OCI-LY7 (cell line): ENCODE data around the gene FIGNL2. TPM values are rescaled to one million over a fixed set of nuclear protein-coding genes. Genes with fewer than 3 reads are reported as not detected.

Experiments
- BruUV-seq: library from RNA; stranded (reverse); fragments of 400-500 nt; replicated peaks from 2 replicates; lab custom pipeline; 2021; lab: Mats Ljungman, UMichigan
- CTCF ChIA-PET: fragments of 300-600 bp; sonication (Branson Sonifier 250); formaldehyde crosslinking; loops from one replicate; lab custom pipeline; 2022; ENCODE audit warnings: antibody characterized with exemption; ENCODE audit not compliant: unreplicated experiment; lab: Charles Lee
- POLR2A ChIA-PET: fragments of 300-600 bp; sonication (Branson Sonifier 250); formaldehyde crosslinking; loops from one replicate; lab custom pipeline; 2022; ENCODE audit warnings: antibody characterized with exemption; lab: Charles Lee
- DNase-seq: peaks from one replicate; pipeline ENCODE4 v3.0.0-alpha.2; 2015; ENCODE audit warnings: low spot score
- H2AFZ ChIP-seq: fragments of 200-600 bp; sonication (generic), shearing (Covaris generic); 2 replicates; pipeline ENCODE4 v1.6.1; 2014; ENCODE audit warnings: mild to moderate bottlenecking, antibody characterized with exemption, low read length, moderate library complexity
- H3K27ac ChIP-seq: fragments of 200-600 bp; sonication (generic); 2 replicates; pipeline ENCODE4 v1.5.1; 2014; ENCODE audit warnings: mixed run types, low read depth, mild to moderate bottlenecking, moderate library complexity, low read length, inconsistent platforms; ENCODE audit not compliant: poor library complexity, severe bottlenecking
- H3K36me3 ChIP-seq: fragments of 200-600 bp; sonication (generic); 2 replicates; pipeline ENCODE4 v1.6.1; 2014; ENCODE audit warnings: mild to moderate bottlenecking, antibody characterized with exemption, low read length, moderate library complexity, mixed read lengths; ENCODE audit not compliant: insufficient read depth
- H3K4me1 ChIP-seq: fragments of 200-600 bp; sonication (generic); 2 replicates; pipeline ENCODE4 v1.5.1; 2014; ENCODE audit warnings: mild to moderate bottlenecking, low read length; ENCODE audit not compliant: insufficient read depth, poor library complexity, severe bottlenecking
- H3K4me2 ChIP-seq: fragments of 200-600 bp; sonication (generic); 2 replicates; pipeline ENCODE4 v1.6.1; 2014; ENCODE audit warnings: mild to moderate bottlenecking, low read length
- H3K4me3 ChIP-seq: fragments of 200-600 bp; sonication (generic); 2 replicates; pipeline ENCODE4 v1.5.1; 2014; ENCODE audit warnings: mild to moderate bottlenecking, low read depth, low read length; ENCODE audit not compliant: poor library complexity, severe bottlenecking
- H3K79me2 ChIP-seq: fragments of 200-600 bp; sonication (generic); 2 replicates; pipeline ENCODE4 v1.6.1; 2016; ENCODE audit warnings: low read depth, mild to moderate bottlenecking, low read length, moderate library complexity, mixed read lengths; ENCODE audit not compliant: insufficient read depth
- H3K9me2 ChIP-seq: fragments of 200-600 bp; sonication (generic); 2 replicates; pipeline ENCODE4 v1.6.1; 2016; ENCODE audit warnings: mild to moderate bottlenecking, low read length, mixed read lengths; ENCODE audit not compliant: insufficient read depth
- H3K9me3 ChIP-seq: fragments of 200-600 bp; sonication (generic); 2 replicates; pipeline ENCODE4 v1.6.1; 2014; ENCODE audit warnings: mild to moderate bottlenecking, mixed run types, low read length, mixed read lengths
- H4K20me1 ChIP-seq: fragments of 200-600 bp; sonication (generic); 2 replicates; pipeline ENCODE4 v1.6.1; 2014; ENCODE audit warnings: mild to moderate bottlenecking, antibody characterized with exemption, low read length, moderate library complexity, mixed read lengths; ENCODE audit not compliant: insufficient read depth
- CTCF ChIP-seq: fragments of 200-600 bp; sonication (generic); conservative IDR thresholded peaks from 2 replicates; pipeline ENCODE4 v1.5.1; 2014; ENCODE audit warnings: mild to moderate bottlenecking, antibody characterized with exemption, low read length, moderate library complexity, mixed read lengths
- EZH2phosphoT487 ChIP-seq: fragments of 200-600 bp; sonication (generic); IDR thresholded peaks from 2 replicates; pipeline ENCODE4 v1.6.1; 2018; ENCODE audit warnings: low read depth, borderline replicate concordance, mild to moderate bottlenecking, mixed run types, antibody characterized with exemption, low read length, moderate library complexity, mixed read lengths
- intact Hi-C: fragments of 100-400 bp; cut with micrococcal nuclease; formaldehyde crosslinking; loops from one replicate; pipeline ENCODE4 v1.10.0; 2022; ENCODE audit not compliant: unreplicated experiment
- total RNA-seq, 2 experiments: library from RNA; depleted of rRNA in 1 of 2; stranded (reverse); fragments of >200 nt in 1 of 2; shearing (Covaris generic) in 1 of 2; gene quantifications; 2 replicates each; pipeline ENCODE4 v1.2.3, GENCODE V29; 2014 to 2022

Gene FIGNL2
- total RNA-seq, 2 experiments from 2014 or later = not detected

- no peak overlapping the region for H3K4me3 ChIP-seq
- no peaks in the 10 kb centered on the region for H3K36me3 ChIP-seq
- no peak overlapping the region for H3K4me2 ChIP-seq
- POLR2A ChIA-PET = no interaction called here
- no TSS peak for BruUV-seq
- H3K27ac ChIP-seq = no peak overlapping the region
- intact Hi-C loops = no loop called here
- no peaks in the 10 kb centered on the region for H3K9me3 ChIP-seq
- H3K4me1 ChIP-seq = no peaks in the 10 kb centered on the region
- CTCF ChIA-PET = no interaction called here
- DNase-seq = no peak
- H3K9me2 ChIP-seq = no peaks in the 10 kb centered on the region
- no peaks in the 10 kb centered on the region for H3K79me2 ChIP-seq
- no peaks in the 10 kb centered on the region for H4K20me1 ChIP-seq
- H2AFZ ChIP-seq = no peak overlapping the region
- TF ChIP-seq EZH2phosphoT487 (no peak), CTCF (no peak)
Observed at GRCh38 chr12:51822956-51823355, 25.6 kb downstream of the FIGNL2 start.

- ChIA-PET CTCF (no interaction called here), POLR2A (no interaction called here)
- H3K36me3 ChIP-seq = no peaks in the 10 kb centered on the region
- intact Hi-C loops = no loop called here
- DNase-seq = no peak
- BruUV-seq = no TSS peak
- no peak overlapping the region for H3K27ac ChIP-seq
- TF ChIP-seq EZH2phosphoT487 = no peak
- H3K9me2 ChIP-seq = no peaks in the 10 kb centered on the region
- no peaks in the 10 kb centered on the region for H3K79me2 ChIP-seq
- no peaks in the 10 kb centered on the region for H4K20me1 ChIP-seq
- H3K4me1 ChIP-seq = no peaks in the 10 kb centered on the region
- no peak overlapping the region for H2AFZ ChIP-seq
- no peak overlapping the region for H3K4me3 ChIP-seq
- H3K9me3 ChIP-seq = no peaks in the 10 kb centered on the region
- no peak overlapping the region for H3K4me2 ChIP-seq
Observed at GRCh38 chr12:51822261-51822616, 26.3 kb downstream of the FIGNL2 start.

- ChIA-PET POLR2A (no interaction called here), CTCF (no interaction called here)
- no peaks in the 10 kb centered on the region for H3K9me2 ChIP-seq
- no peaks in the 10 kb centered on the region for H4K20me1 ChIP-seq
- H3K79me2 ChIP-seq = no peaks in the 10 kb centered on the region
- intact Hi-C loops = no loop called here
- no TSS peak for BruUV-seq
- H2AFZ ChIP-seq = no peak overlapping the region
- no peak for TF ChIP-seq EZH2phosphoT487
- TF ChIP-seq CTCF = no peak
- no peaks in the 10 kb centered on the region for H3K4me1 ChIP-seq
- no peak overlapping the region for H3K4me2 ChIP-seq
- H3K36me3 ChIP-seq = no peaks in the 10 kb centered on the region
- no peak for DNase-seq
- H3K9me3 ChIP-seq = no peaks in the 10 kb centered on the region
- no peak overlapping the region for H3K27ac ChIP-seq
- no peak overlapping the region for H3K4me3 ChIP-seq
Observed at GRCh38 chr12:51821440-51822260, 26.9 kb downstream of the FIGNL2 start.
